CD4-positive, alpha-beta T cell treated with Interleukin-17A for 4 hours (primary cell): ENCODE data around the gene GPR137B.

Experiments
- DNase-seq: peaks from one replicate; pipeline ENCODE4 v3.0.0-alpha.2; 2020; ENCODE audit warnings: mixed read lengths

The GPR137B gene

GRCh38 chr1:236206548-236206947 lies 64.2 kb downstream of the GPR137B start:
- DNase-seq, result no peak

GRCh38 chr1:236207121-236207520 lies 64.8 kb downstream of the GPR137B start:
- DNase-seq, result no peak

DNA sequence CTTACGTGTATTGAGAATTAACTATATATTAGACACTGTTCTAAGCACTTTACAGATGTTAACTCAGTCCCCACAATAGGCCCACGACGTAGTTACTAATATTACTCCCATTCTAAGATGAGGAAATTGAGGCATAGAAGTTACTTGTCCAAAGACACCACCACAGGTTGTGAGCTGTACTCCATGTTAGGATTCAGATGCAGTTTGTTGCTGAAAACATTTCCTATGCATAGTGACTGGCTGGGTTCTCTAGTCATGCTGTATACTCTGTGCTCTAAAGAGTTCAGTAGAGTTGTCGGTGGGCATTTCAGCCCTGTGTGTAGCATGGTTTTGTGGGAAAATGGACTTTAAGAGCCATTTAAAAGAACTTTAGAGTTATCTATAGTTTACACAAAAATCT lies 65.2 kb downstream of the GPR137B start:
- DNase-seq, result no peak

- DNase-seq, result no peak
Measured at GRCh38 chr1:236209185-236209584, 66.8 kb downstream of the GPR137B start.

GRCh38 chr1:236209713-236210112 lies 67.4 kb downstream of the GPR137B start:
- no peak for DNase-seq

DNA sequence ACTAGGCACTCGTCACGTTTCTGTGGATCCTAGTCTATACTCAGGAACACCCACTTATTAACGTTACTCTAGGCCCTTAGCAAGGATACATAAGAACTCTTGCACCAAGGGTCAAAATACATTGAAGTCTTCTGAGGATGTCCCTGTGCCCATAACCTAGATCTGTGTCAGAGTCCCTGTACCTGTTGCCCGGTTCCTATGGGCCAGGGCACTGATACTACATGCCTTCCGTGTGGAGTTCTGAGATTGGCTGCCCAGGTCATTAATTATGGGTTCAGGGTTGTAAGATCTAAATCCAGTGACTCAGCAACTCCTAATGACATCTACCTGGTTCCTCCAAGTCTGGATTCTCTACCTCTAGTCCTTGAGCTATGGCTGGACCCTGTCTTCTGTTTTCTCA lies 69.5 kb downstream of the GPR137B start:
- no peak for DNase-seq

- no peak for DNase-seq
Measured at GRCh38 chr1:236213534-236213933, 71.2 kb downstream of the GPR137B start.

- no peak for DNase-seq
Measured at GRCh38 chr1:236214761-236215160, 72.4 kb downstream of the GPR137B start.

- no peak for DNase-seq
Measured at GRCh38 chr1:236220473-236220872, 78.1 kb downstream of the GPR137B start.

- no peak for DNase-seq
Measured at GRCh38 chr1:236222632-236223031, 80.3 kb downstream of the GPR137B start.

GRCh38 chr1:236228411-236228810 lies 86.1 kb downstream of the GPR137B start:
- DNase-seq, result no peak

DNA sequence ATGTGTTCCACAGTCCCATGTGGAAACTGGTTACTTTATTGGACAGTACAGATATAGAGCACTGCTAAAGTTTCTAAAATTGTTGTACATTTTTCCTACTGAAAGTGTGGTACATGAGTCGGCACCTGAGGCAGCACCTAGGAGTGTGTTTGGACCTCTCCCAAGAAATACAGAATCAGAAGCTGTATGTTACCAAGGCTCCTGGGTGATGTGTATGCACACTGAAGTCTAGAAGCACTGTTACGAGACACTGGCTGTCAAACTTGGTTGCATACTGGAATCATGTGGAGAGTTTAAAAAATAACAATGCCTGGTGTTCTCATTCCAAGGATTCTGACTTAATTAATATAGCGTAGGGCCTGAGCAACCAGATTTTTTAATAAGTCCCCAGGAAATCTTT lies 92.8 kb downstream of the GPR137B start:
- no peak for DNase-seq

- no peak for DNase-seq
Measured at GRCh38 chr1:236239092-236239585, 96.8 kb downstream of the GPR137B start.

- no peak for DNase-seq
Measured at GRCh38 chr1:236240675-236241074, 98.3 kb downstream of the GPR137B start.

DNA sequence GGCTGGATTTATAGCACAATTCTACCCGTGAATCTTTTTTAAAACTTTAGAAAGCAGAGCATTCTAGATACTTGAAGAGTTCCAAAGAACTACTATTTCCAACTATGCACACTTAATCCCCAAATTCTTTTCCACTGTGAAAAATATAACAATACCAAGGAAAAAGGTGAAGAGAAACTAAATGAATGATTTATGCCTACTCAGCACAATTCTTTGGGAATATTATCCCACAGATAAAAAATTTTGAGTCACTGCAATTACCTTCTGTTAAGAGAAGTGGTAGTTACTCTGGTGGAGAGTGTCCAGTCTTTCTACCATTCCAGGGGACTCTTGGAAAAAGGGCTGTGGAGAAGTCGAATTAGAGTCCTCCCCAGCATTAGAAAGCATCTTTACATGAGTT lies 100.2 kb downstream of the GPR137B start:
- no peak for DNase-seq

DNA sequence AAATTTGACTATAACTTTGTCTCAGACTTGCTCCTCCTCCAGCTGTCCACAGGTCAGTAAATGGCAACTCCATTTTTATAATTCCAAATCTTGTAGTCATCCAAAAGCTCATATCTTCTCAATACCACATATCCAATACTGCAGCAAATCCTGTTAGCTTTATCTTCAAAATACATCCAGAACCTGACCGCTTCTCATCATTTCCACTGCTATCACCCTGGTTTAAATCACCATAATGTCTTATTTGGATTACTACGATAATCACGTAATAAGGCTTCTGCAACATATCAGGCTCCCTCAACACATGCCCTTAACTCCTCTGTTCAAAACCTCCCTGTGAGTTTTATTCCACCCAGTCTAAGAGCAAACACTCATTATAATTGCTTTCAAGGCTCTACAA lies 104.9 kb downstream of the GPR137B start:
- DNase-seq, result no peak

GRCh38 chr1:236251587-236251986 lies 109.2 kb downstream of the GPR137B start:
- DNase-seq, result no peak

- no peak for DNase-seq
Measured at GRCh38 chr1:236253119-236253518, 110.8 kb downstream of the GPR137B start.

DNA sequence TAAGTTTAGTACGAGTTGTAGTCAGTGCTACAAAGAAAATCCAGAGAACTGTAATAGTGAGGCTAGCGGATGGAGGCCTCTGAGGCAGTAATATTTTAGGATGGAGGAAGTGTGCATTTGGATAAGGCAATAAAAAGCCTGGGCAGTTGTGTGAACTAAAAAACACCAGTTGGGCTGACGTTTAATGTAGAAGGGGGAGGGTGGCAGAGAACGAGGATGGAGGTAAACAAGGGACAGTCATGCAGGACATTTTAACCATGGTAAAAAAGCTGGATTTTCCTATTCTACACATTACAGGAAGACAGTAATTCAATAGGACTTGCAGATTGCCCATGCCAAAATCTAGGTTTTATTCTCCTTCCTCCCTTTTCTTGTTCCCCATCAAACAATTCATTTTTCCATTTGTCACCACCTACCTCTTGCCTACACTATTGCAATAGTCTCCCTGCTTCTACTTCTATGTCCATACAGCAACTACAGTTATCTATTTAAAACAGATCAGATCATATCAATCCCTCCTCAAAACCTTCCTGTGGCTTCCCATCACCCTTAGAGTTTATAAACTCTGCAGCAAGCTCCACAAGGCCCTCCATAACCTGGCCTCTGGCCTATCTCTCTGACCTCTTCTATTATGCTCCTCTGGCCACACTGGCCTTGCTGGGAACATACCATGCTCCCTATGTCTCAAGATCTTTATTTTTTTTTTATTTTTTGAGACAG lies 111.7 kb downstream of the GPR137B start:
- no peak for DNase-seq

- DNase-seq, result no peak
Measured at GRCh38 chr1:236257216-236257615, 114.9 kb downstream of the GPR137B start.

- DNase-seq, result no peak
Measured at GRCh38 chr1:236258114-236258622, 115.8 kb downstream of the GPR137B start.
